ENCODE measurements around the gene KAZN.

KAZN gene

GRCh38 chr1:14964711-14965055 lies 366.2 kb downstream of the KAZN start:
- no peak overlapping the region for H3K4me3 ChIP-seq (ENCODE audit: low read depth, low read length)
- TF ChIP-seq CTCF (IDR thresholded peaks at IDR 0.05; ENCODE audit: low read depth, low read length) = no peak

GRCh38 chr1:14968251-14968851 lies 369.9 kb downstream of the KAZN start:
- 0 out of 2 replicates have a peak overlapping the region, but pooled peaks have one; percentile 6 for H3K4me3 ChIP-seq (ENCODE audit: low read depth, low read length)
- no peak for TF ChIP-seq CTCF (IDR thresholded peaks at IDR 0.05; ENCODE audit: low read depth, low read length)

- TF ChIP-seq CTCF (IDR thresholded peaks at IDR 0.05; ENCODE audit: low read depth, low read length) = no peak
- no peak overlapping the region for H3K4me3 ChIP-seq (ENCODE audit: low read depth, low read length)
Observed at GRCh38 chr1:14969006-14969405, 370.5 kb downstream of the KAZN start.

- H3K4me3 ChIP-seq (ENCODE audit: low read depth, low read length) = no peak overlapping the region
- TF ChIP-seq CTCF (IDR thresholded peaks at IDR 0.05; ENCODE audit: low read depth, low read length) = no peak
Observed at GRCh38 chr1:14970115-14970798, 371.8 kb downstream of the KAZN start.

GRCh38 chr1:14970799-14971141 lies 372.3 kb downstream of the KAZN start:
- H3K4me3 ChIP-seq (ENCODE audit: low read depth, low read length) = no peak overlapping the region
- TF ChIP-seq CTCF (IDR thresholded peaks at IDR 0.05; ENCODE audit: low read depth, low read length) = no peak

GRCh38 chr1:14971221-14971620 lies 372.7 kb downstream of the KAZN start:
- H3K4me3 ChIP-seq (ENCODE audit: low read depth, low read length) = peak overlapping the region; percentile 41
- no peak for TF ChIP-seq CTCF (IDR thresholded peaks at IDR 0.05; ENCODE audit: low read depth, low read length)

GRCh38 chr1:14972107-14972506 lies 373.6 kb downstream of the KAZN start:
- no peak for TF ChIP-seq CTCF (IDR thresholded peaks at IDR 0.05; ENCODE audit: low read depth, low read length)
- peak overlapping the region; percentile 41; the same call in 1 of the 2 replicates for H3K4me3 ChIP-seq (ENCODE audit: low read depth, low read length)
